Smooth muscle cell of the coronary artery (primary cell): ENCODE results near the gene MMP12. TPM values are rescaled to one million over a fixed set of nuclear protein-coding genes. Genes with fewer than 3 reads are reported as not detected.

ENCODE experiments used
- total RNA-seq: library from RNA; depleted of rRNA; stranded (reverse); fragments of >200 nt; gene quantifications from 2 replicates; pipeline ENCODE4 v1.2.3, GENCODE V29; 2014; ENCODE audit warnings: low replicate concordance

The MMP12 gene
- under 0.01 and 9.1 TPM in 2 replicates for total RNA-seq

DNA sequence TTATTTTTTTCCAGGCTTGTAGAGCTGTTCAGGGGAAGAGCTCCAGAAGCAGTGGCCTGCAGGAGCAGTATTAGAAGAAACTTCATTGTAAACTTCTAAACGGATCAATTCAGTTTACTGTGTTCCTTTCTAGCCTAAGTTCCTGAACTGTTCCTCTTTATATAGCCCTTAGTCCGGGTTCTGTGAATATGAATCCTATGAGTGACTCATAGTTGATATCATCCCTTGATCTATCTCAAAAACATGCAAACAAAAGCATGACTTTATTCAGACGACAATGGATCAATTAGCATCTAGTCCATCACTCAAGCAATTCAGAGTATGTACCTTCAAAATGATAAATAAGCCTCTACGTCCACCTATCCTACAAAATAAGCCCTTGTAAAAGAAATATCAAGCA lies at the start of gene MMP12:
MMP12 (minus strand) TSS at position 131 of the 400 bp plus-strand sequence; CDS start at position 86, 45 bp downstream.

GRCh38 chr11:102843489-102843888 lies 31.3 kb downstream of the MMP12 start, which contains the start of gene MMP3:
Gene MMP3, minus strand, starts transcription at chr11:102843609. Its CDS starts 63 bp downstream, at chr11:102843546.

Other genes starting within 250 kb of the MMP12 start
- not detected in 2 replicates for gene MMP20, start 249.7 kb downstream of the MMP12 start, total RNA-seq
- gene MMP27, start 169.2 kb downstream of the MMP12 start, total RNA-seq: 1.3 TPM in 1 of 2 replicates, not detected in the other
- not detected in 2 replicates for gene MMP8, start 150.0 kb downstream of the MMP12 start, total RNA-seq
- 0.35 and 3.2 TPM in 2 replicates for gene MMP10, start 94.4 kb downstream of the MMP12 start, total RNA-seq
- 73.8 and 4,826 TPM in 2 replicates for gene MMP1, start 76.8 kb downstream of the MMP12 start, total RNA-seq
- gene MMP3, start 31.4 kb downstream of the MMP12 start, total RNA-seq: 0.08 and 76.1 TPM in 2 replicates
- not detected in 2 replicates for gene MMP13, start 80.8 kb upstream of the MMP12 start, total RNA-seq
- 17.0 and 63.1 TPM in 2 replicates for gene DCUN1D5, start 217.2 kb upstream of the MMP12 start, total RNA-seq
- gene DYNC2H1, start 234.4 kb upstream of the MMP12 start, total RNA-seq: 14.4 and 48.3 TPM in 2 replicates